Neural cell (in vitro differentiated cells): ENCODE results near the gene UHRF2. TPM values are rescaled to one million over a fixed set of nuclear protein-coding genes. Genes with fewer than 3 reads are reported as not detected.

ENCODE experiments used
- H2AFZ ChIP-seq: fragments of 200-600, 300-800 bp; sonication (generic), shearing (Covaris generic); 2 replicates; pipeline ENCODE4 v1.6.0; 2014; ENCODE audit warnings: low read depth, mild to moderate bottlenecking, antibody characterized with exemption, low read length, moderate library complexity
- H3F3A ChIP-seq: fragments of 200-600 bp; shearing (Covaris generic); 2 replicates; pipeline ENCODE4 v1.6.1; 2016; ENCODE audit warnings: mild to moderate bottlenecking, moderate library complexity, mixed read lengths, antibody characterized with exemption, low read length; ENCODE audit not compliant: insufficient read depth, poor library complexity, severe bottlenecking
- H3K27ac ChIP-seq: fragments of 200-600, 300-800 bp; sonication (generic), shearing (Covaris generic); 2 replicates; pipeline ENCODE4 v1.5.1; 2014; ENCODE audit warnings: mild to moderate bottlenecking, low read length, moderate library complexity
- H3K27me3 ChIP-seq: fragments of 300-800, 200-600 bp; sonication (generic), shearing (Covaris generic); 2 replicates; pipeline ENCODE4 v1.6.0; 2014; ENCODE audit warnings: mild to moderate bottlenecking, low read depth, low read length, moderate library complexity; ENCODE audit not compliant: insufficient read depth
- H3K36me3 ChIP-seq: fragments of 300-800, 200-600 bp; sonication (generic), shearing (Covaris generic); 2 replicates; pipeline ENCODE4 v1.5.1; 2014; ENCODE audit warnings: mild to moderate bottlenecking, antibody characterized with exemption, low read length, moderate library complexity; ENCODE audit not compliant: insufficient read depth
- H3K4me2 ChIP-seq: fragments of 300-800, 200-600 bp; sonication (generic), shearing (Covaris generic); 2 replicates; pipeline ENCODE4 v1.6.0; 2014; ENCODE audit warnings: mild to moderate bottlenecking, low read length
- H3K4me3 ChIP-seq: fragments of 300-800, 200-600 bp; sonication (generic), shearing (Covaris generic); 2 replicates; pipeline ENCODE4 v1.5.1; 2014; ENCODE audit warnings: mild to moderate bottlenecking, low read length, moderate library complexity
- H3K79me2 ChIP-seq: fragments of 200-600 bp; shearing (Covaris generic); replicated peaks from 2 replicates; pipeline ENCODE4 v1.6.0; 2014; ENCODE audit warnings: mild to moderate bottlenecking, low read length, moderate library complexity; ENCODE audit not compliant: insufficient read depth
- H3K9ac ChIP-seq: fragments of 300-800, 200-600 bp; sonication (generic), shearing (Covaris generic); 2 replicates; pipeline ENCODE4 v1.6.1; 2016; ENCODE audit warnings: mild to moderate bottlenecking, low read length, mixed read lengths
- H3K9me2 ChIP-seq: fragments of 200-600 bp; shearing (Covaris generic); 2 replicates; pipeline ENCODE4 v1.6.1; 2016; ENCODE audit warnings: mild to moderate bottlenecking, low read length, mixed read lengths; ENCODE audit not compliant: insufficient read depth
- H3K9me3 ChIP-seq: fragments of 200-600, 300-800 bp; sonication (generic), shearing (Covaris generic); 2 replicates; pipeline ENCODE4 v1.6.1; 2016; ENCODE audit warnings: mild to moderate bottlenecking, mixed run types, low read length, moderate library complexity, mixed read lengths
- H4K20me1 ChIP-seq: fragments of 200-600 bp; shearing (Covaris generic); 2 replicates; pipeline ENCODE4 v1.6.1; 2016; ENCODE audit warnings: mild to moderate bottlenecking, mixed run types; ENCODE audit not compliant: insufficient read depth
- EP300 ChIP-seq: fragments of 450-650 bp; conservative IDR thresholded peaks from 2 replicates; pipeline ENCODE4 v1.6.1; 2014; ENCODE audit warnings: antibody characterized with exemption, mild to moderate bottlenecking, moderate library complexity; ENCODE audit not compliant: poor library complexity, severe bottlenecking
- RAD21 ChIP-seq: fragments of 450-650 bp; conservative IDR thresholded peaks from 2 replicates; pipeline ENCODE4 v1.6.1; 2014; ENCODE audit warnings: antibody characterized with exemption, mild to moderate bottlenecking, moderate library complexity
- SMC3 ChIP-seq: fragments of 450-650 bp; conservative IDR thresholded peaks from 2 replicates; pipeline ENCODE4 v1.6.1; 2014; ENCODE audit warnings: antibody characterized with exemption, mild to moderate bottlenecking, moderate library complexity; ENCODE audit not compliant: poor library complexity
- TAF1 ChIP-seq: IDR thresholded peaks from 2 replicates; pipeline ENCODE4 v1.6.1; 2012; ENCODE audit warnings: low read depth
- polyA plus RNA-seq: library from polyadenylated mRNA; depleted of rRNA; stranded (reverse); fragments of >200 nt; gene quantifications from 2 replicates; pipeline ENCODE4 v1.2.3, GENCODE V29; 2014
- TF ChIP-seq, protein P1 (sequence below): fragments of 450-650 bp; IDR thresholded peaks from 2 replicates; pipeline ENCODE4 v1.5.1; 2014; ENCODE audit warnings: antibody characterized with exemption, mild to moderate bottlenecking, moderate library complexity; ENCODE audit not compliant: poor library complexity, severe bottlenecking
- TF ChIP-seq, protein P2 (sequence below): IDR thresholded peaks from 2 replicates; pipeline ENCODE4 v1.6.1; 2012; ENCODE audit warnings: borderline replicate concordance

The UHRF2 gene
- polyA plus RNA-seq, 1 donor from 2014 or later, result 96.6 TPM

DNA sequence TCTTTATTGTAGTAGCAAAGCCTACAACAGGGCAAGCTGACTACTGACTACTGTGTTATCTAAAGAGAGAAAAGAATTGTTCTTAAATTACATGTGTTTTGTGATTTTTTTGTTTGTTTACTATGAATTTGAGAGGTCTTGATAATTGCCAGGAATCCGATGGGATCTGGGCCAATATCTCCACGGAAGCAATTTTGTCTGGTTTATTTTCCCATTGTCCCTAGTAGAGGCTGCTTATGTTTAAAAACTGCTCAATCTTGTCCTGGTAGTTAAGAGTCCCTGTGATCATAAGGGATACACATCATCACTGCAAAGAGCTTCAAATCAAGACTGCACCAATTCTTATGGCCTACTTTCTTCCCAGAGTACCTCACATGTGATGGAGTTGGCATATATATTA is 138.1 kb downstream of the UHRF2 start:
- H3K27me3 ChIP-seq, result no peaks in the 10 kb centered on the region
- no peak overlapping the region for H2AFZ ChIP-seq
- H3K27ac ChIP-seq, result no peak overlapping the region
- H3K4me3 ChIP-seq, result no peak overlapping the region
- H3K9me3 ChIP-seq, result no peaks in the 10 kb centered on the region
- H3F3A ChIP-seq, result no peaks in the 10 kb centered on the region
- TF ChIP-seq, protein P1, sequence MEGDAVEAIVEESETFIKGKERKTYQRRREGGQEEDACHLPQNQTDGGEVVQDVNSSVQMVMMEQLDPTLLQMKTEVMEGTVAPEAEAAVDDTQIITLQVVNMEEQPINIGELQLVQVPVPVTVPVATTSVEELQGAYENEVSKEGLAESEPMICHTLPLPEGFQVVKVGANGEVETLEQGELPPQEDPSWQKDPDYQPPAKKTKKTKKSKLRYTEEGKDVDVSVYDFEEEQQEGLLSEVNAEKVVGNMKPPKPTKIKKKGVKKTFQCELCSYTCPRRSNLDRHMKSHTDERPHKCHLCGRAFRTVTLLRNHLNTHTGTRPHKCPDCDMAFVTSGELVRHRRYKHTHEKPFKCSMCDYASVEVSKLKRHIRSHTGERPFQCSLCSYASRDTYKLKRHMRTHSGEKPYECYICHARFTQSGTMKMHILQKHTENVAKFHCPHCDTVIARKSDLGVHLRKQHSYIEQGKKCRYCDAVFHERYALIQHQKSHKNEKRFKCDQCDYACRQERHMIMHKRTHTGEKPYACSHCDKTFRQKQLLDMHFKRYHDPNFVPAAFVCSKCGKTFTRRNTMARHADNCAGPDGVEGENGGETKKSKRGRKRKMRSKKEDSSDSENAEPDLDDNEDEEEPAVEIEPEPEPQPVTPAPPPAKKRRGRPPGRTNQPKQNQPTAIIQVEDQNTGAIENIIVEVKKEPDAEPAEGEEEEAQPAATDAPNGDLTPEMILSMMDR, result no peak
- TF ChIP-seq TAF1, result no peak
- TF ChIP-seq RAD21, result no peak
- no peak for TF ChIP-seq EP300
- no peak overlapping the region for H3K9ac ChIP-seq
- no peaks in the 10 kb centered on the region for H4K20me1 ChIP-seq
- H3K36me3 ChIP-seq, result no peaks in the 10 kb centered on the region
- no peaks in the 10 kb centered on the region for H3K9me2 ChIP-seq
- no peak overlapping the region for H3K4me2 ChIP-seq
- no peaks in the 10 kb centered on the region for H3K79me2 ChIP-seq

DNA sequence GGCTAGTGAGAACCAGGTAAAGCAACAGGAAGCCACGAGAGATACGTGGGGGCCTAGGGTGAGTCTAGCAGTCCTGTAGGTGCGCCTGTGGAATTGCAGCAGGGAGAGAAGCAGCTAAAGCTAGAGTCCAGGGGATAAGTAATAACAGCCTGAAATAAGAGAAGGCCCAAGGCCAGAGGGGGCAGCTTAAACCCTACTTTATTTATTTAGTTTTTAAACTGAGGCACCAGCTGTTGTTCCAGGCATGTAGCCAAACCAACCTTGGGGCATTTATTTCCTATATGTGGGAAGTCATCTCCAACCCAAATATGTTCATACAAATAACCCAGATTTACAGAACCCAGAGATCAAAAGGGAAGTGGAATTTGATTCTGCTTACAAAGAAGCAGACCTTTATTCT is 139.0 kb downstream of the UHRF2 start:
- no peaks in the 10 kb centered on the region for H3K36me3 ChIP-seq
- no peak overlapping the region for H3K27ac ChIP-seq
- no peak overlapping the region for H3K4me3 ChIP-seq
- no peaks in the 10 kb centered on the region for H3K9me3 ChIP-seq
- H3K9me2 ChIP-seq, result no peaks in the 10 kb centered on the region
- no peak overlapping the region for H3K9ac ChIP-seq
- H2AFZ ChIP-seq, result no peak overlapping the region
- no peaks in the 10 kb centered on the region for H4K20me1 ChIP-seq
- no peaks in the 10 kb centered on the region for H3K79me2 ChIP-seq
- H3K4me2 ChIP-seq, result no peak overlapping the region
- no peaks in the 10 kb centered on the region for H3F3A ChIP-seq
- no peaks in the 10 kb centered on the region for H3K27me3 ChIP-seq
- TF ChIP-seq, protein P2, sequence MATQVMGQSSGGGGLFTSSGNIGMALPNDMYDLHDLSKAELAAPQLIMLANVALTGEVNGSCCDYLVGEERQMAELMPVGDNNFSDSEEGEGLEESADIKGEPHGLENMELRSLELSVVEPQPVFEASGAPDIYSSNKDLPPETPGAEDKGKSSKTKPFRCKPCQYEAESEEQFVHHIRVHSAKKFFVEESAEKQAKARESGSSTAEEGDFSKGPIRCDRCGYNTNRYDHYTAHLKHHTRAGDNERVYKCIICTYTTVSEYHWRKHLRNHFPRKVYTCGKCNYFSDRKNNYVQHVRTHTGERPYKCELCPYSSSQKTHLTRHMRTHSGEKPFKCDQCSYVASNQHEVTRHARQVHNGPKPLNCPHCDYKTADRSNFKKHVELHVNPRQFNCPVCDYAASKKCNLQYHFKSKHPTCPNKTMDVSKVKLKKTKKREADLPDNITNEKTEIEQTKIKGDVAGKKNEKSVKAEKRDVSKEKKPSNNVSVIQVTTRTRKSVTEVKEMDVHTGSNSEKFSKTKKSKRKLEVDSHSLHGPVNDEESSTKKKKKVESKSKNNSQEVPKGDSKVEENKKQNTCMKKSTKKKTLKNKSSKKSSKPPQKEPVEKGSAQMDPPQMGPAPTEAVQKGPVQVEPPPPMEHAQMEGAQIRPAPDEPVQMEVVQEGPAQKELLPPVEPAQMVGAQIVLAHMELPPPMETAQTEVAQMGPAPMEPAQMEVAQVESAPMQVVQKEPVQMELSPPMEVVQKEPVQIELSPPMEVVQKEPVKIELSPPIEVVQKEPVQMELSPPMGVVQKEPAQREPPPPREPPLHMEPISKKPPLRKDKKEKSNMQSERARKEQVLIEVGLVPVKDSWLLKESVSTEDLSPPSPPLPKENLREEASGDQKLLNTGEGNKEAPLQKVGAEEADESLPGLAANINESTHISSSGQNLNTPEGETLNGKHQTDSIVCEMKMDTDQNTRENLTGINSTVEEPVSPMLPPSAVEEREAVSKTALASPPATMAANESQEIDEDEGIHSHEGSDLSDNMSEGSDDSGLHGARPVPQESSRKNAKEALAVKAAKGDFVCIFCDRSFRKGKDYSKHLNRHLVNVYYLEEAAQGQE, result no peak
- TF ChIP-seq, protein P1, result no peak
- no peak for TF ChIP-seq SMC3
